IMR-90 (cell line): Measurements from ENCODE around the gene IFNW1. TPM values are rescaled to one million over a fixed set of nuclear protein-coding genes. Genes with fewer than 3 reads are reported as not detected.

Source experiments
- ATAC-seq: fragments of 200-7000 bp; cut with Tn5 transposase; 2 replicates; pipeline ENCODE4 v1.9.1; 2020; ENCODE audit warnings: low read depth, mild to moderate bottlenecking, moderate library complexity
- BruUV-seq: library from RNA; stranded (reverse); fragments of 400-500 nt; replicated peaks from 2 replicates; lab custom pipeline; 2021; lab: Mats Ljungman, UMichigan
- CTCF ChIA-PET: fragments of 300-600 bp; formaldehyde crosslinking; extraction: SDS; loops from one replicate; lab custom pipeline; 2021; ENCODE audit warnings: antibody characterized with exemption; lab: Yijun Ruan, JAX
- POLR2A ChIA-PET: fragments of 300-600 bp; sonication (Branson Sonifier 250); formaldehyde crosslinking; loops from one replicate; lab custom pipeline; 2022; ENCODE audit warnings: antibody characterized with exemption; ENCODE audit not compliant: unreplicated experiment; lab: Charles Lee
- DNase-seq: peaks from one replicate; pipeline ENCODE4 v3.0.0; 2013
- H2AFZ ChIP-seq: replicated peaks from 2 replicates; pipeline ENCODE3; 2013; ENCODE audit warnings: low read length, mild to moderate bottlenecking; ENCODE audit not compliant: poor library complexity
- H2AK5ac ChIP-seq: 2 replicates; pipeline ENCODE4 v1.6.1; 2013; ENCODE audit warnings: low read depth, low read length, inconsistent platforms
- H2AK9ac ChIP-seq: replicated peaks from 2 replicates; pipeline ENCODE3; 2013; ENCODE audit warnings: mild to moderate bottlenecking, low read depth, low read length, moderate library complexity; ENCODE audit not compliant: poor library complexity
- H2BK120ac ChIP-seq: 2 replicates; pipeline ENCODE4 v1.6.1; 2013; ENCODE audit warnings: low read depth, low read length, inconsistent platforms
- H2BK15ac ChIP-seq: 3 replicates; pipeline ENCODE4 v1.6.1; 2013; ENCODE audit warnings: low read depth, low read length, inconsistent platforms
- H2BK20ac ChIP-seq: 2 replicates; pipeline ENCODE4 v1.6.1; 2013; ENCODE audit warnings: low read depth, mild to moderate bottlenecking, inconsistent platforms, low read length, moderate library complexity
- H2BK5ac ChIP-seq: 2 replicates; pipeline ENCODE4 v1.6.1; 2013; ENCODE audit warnings: mild to moderate bottlenecking, low read depth, low read length, inconsistent platforms; ENCODE audit not compliant: poor library complexity, severe bottlenecking
- H3K14ac ChIP-seq: replicated peaks from 2 replicates; pipeline ENCODE4 v1.6.1; 2013; ENCODE audit warnings: low read depth, low read length, inconsistent platforms
- H3K18ac ChIP-seq: 2 replicates; pipeline ENCODE4 v1.6.1; 2013; ENCODE audit warnings: low read depth, low read length, control low read depth
- H3K23ac ChIP-seq: 2 replicates; pipeline ENCODE4 v1.6.1; 2013; ENCODE audit warnings: low read depth, low read length, inconsistent platforms
- H3K27ac ChIP-seq: 2 replicates; pipeline ENCODE4 v1.5.1; 2013; ENCODE audit warnings: mild to moderate bottlenecking, control low read depth, low read length; ENCODE audit not compliant: insufficient read depth
- H3K27me3 ChIP-seq: 2 replicates; pipeline ENCODE4 v1.6.1; 2013; ENCODE audit warnings: low read length; ENCODE audit not compliant: control insufficient read depth, insufficient read depth
- H3K36me3 ChIP-seq: 2 replicates; pipeline ENCODE4 v1.6.1; 2013; ENCODE audit warnings: low read length, mixed read lengths; ENCODE audit not compliant: control insufficient read depth, insufficient read depth
- H3K4ac ChIP-seq: 2 replicates; pipeline ENCODE4 v1.6.1; 2013; ENCODE audit warnings: low read depth, low read length, inconsistent platforms
- H3K4me1 ChIP-seq: 2 replicates; pipeline ENCODE4 v1.6.1; 2013; ENCODE audit warnings: low read length, mixed read lengths; ENCODE audit not compliant: control insufficient read depth, insufficient read depth
- H3K4me2 ChIP-seq: 2 replicates; pipeline ENCODE4 v1.6.1; 2013; ENCODE audit warnings: low read depth, mild to moderate bottlenecking, control low read depth, low read length, moderate library complexity
- H3K4me3 ChIP-seq: 2 replicates; pipeline ENCODE4 v1.5.1; 2013; ENCODE audit warnings: low read depth, mild to moderate bottlenecking, control low read depth, low read length, moderate library complexity; ENCODE audit not compliant: insufficient read depth
- H3K56ac ChIP-seq: 2 replicates; pipeline ENCODE4 v1.6.1; 2013; ENCODE audit warnings: low read length, inconsistent platforms; ENCODE audit not compliant: insufficient read depth; ENCODE audit errors: extremely low read depth
- H3K79me1 ChIP-seq, 2 experiments: 2 replicates each; pipeline ENCODE4 v1.6.1; 2013; ENCODE audit warnings: low read length in 2 of 2, inconsistent platforms in 1 of 2, low read depth in 1 of 2
- H3K9ac ChIP-seq: 2 replicates; pipeline ENCODE4 v1.6.1; 2013; ENCODE audit warnings: low read depth, low read length, control low read depth
- H3K9me1 ChIP-seq: 2 replicates; pipeline ENCODE4 v1.6.1; 2013; ENCODE audit warnings: low read length, inconsistent platforms; ENCODE audit not compliant: insufficient read depth
- H3K9me3 ChIP-seq: 2 replicates; pipeline ENCODE4 v1.6.1; 2013; ENCODE audit warnings: low read length; ENCODE audit not compliant: control insufficient read depth, insufficient read depth
- H4K20me1 ChIP-seq: 2 replicates; pipeline ENCODE4 v1.6.1; 2013; ENCODE audit warnings: low read length, inconsistent platforms; ENCODE audit not compliant: insufficient read depth
- H4K5ac ChIP-seq: 2 replicates; pipeline ENCODE4 v1.6.1; 2013; ENCODE audit warnings: mild to moderate bottlenecking, low read depth, low read length, control low read depth
- H4K8ac ChIP-seq, 2 experiments: 2 replicates each; pipeline ENCODE4 v1.6.1; 2013; ENCODE audit warnings: low read depth in 2 of 2, low read length in 2 of 2, control low read depth in 1 of 2, inconsistent platforms in 1 of 2
- H4K91ac ChIP-seq: 2 replicates; pipeline ENCODE4 v1.6.1; 2013; ENCODE audit warnings: low read depth, low read length, inconsistent platforms; ENCODE audit not compliant: insufficient read depth
- CEBPB ChIP-seq: IDR thresholded peaks from 2 replicates; pipeline ENCODE4 v1.6.1; 2012; ENCODE audit warnings: low read depth, low read length, improper control_type of control experiment
- CHD1 ChIP-seq: IDR thresholded peaks from 2 replicates; pipeline ENCODE4 v1.6.1; 2012; ENCODE audit warnings: low read depth, low read length, improper control_type of control experiment
- MAFK ChIP-seq: IDR thresholded peaks from 2 replicates; pipeline ENCODE4 v1.6.1; 2012; ENCODE audit warnings: low read depth, low read length, improper control_type of control experiment
- MAZ ChIP-seq: IDR thresholded peaks from 2 replicates; pipeline ENCODE4 v1.6.1; 2012; ENCODE audit warnings: low read depth, mild to moderate bottlenecking, low read length, improper control_type of control experiment, moderate library complexity, borderline replicate concordance
- RCOR1 ChIP-seq: IDR thresholded peaks from 2 replicates; pipeline ENCODE4 v1.6.1; 2012; ENCODE audit warnings: mild to moderate bottlenecking, low read length, improper control_type of control experiment; ENCODE audit not compliant: insufficient replicate concordance
- WGBS, 2 experiments: methylation state at CpG; one replicate each; pipeline versions ENCODE4 v1.1.5 to v1.1.7; 2013; ENCODE audit warnings: missing lambda C conversion rate in 2 of 2; ENCODE audit not compliant: insufficient read length in 1 of 2; ENCODE audit errors: extremely low coverage in 2 of 2; 5-methylcytosine and 5-hydroxymethylcytosine counted together
- dilution Hi-C: fragments of 300-500 bp; cut with HindIII; formaldehyde crosslinking; loops from one replicate; pipeline ENCODE4 v1.14.3; 2018; ENCODE audit warnings: low sequenced_read_pairs; ENCODE audit not compliant: unreplicated experiment
- in situ Hi-C: fragments of 300-500 bp; cut with MboI; formaldehyde crosslinking; loops from 3 replicates; pipeline ENCODE4 v1.14.3; 2019; ENCODE audit warnings: low sequenced_read_pairs, inconsistent platforms, mixed read lengths
- intact Hi-C: fragments of 100-400 bp; cut with micrococcal nuclease; formaldehyde crosslinking; loops from 2 replicates; pipeline ENCODE4 v1.10.0; 2022
- polyA plus RNA-seq, 3 experiments: library from polyadenylated mRNA; depleted of rRNA; stranded (reverse); fragments of >200 nt; gene quantifications; 2 replicates each; pipeline ENCODE4 v1.2.3, GENCODE V29; 2012; ENCODE audit warnings: low replicate concordance in 1 of 3
- total RNA-seq: library from RNA; depleted of rRNA; stranded (reverse); fragments of >200 nt; gene quantifications from 2 replicates; pipeline ENCODE4 v1.2.3, GENCODE V29; 2012
- TF ChIP-seq, protein P1 (sequence below): fragments of 150-350 bp; IDR thresholded peaks from 2 replicates; pipeline ENCODE4 v1.6.1; 2017; ENCODE audit warnings: mild to moderate bottlenecking, antibody characterized with exemption, low read length, low read depth
- TF ChIP-seq, protein P2 (sequence below): fragments of 150-350 bp; IDR thresholded peaks from 2 replicates; pipeline ENCODE4 v1.6.1; 2016; ENCODE audit warnings: low read depth, mild to moderate bottlenecking, low read length, moderate library complexity, borderline replicate concordance

The IFNW1 gene
- total and polyA plus RNA-seq, 2 of the 4 experiments (the other 2 are of a cell fraction), result not detected

DNA sequence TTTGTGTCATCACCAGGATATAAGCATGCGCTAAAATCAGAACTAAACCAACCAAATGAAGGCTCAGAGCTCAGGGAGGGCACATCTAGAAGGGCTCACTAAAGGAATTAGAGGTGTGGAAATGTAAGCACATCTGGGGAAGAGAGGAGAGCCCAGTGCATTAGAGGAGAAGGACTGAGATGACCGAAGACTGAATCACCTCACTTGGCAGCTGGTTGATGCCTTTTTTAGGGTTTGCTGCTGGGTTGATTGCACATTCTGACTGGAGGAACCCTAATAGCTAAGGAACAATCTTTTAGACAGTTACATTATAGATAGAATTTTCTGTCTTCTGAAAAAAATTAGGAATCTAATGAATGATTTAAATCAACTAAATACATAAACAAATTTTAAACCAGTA lies 33.0 kb upstream of the IFNW1 start:
- no peaks in the 10 kb centered on the region for H3K9me1 ChIP-seq
- no peaks in the 10 kb centered on the region; the same call in 1 of the 2 replicates for H3K27me3 ChIP-seq
- ChIA-PET CTCF (interaction anchor here (0.6 kb wide), 1 partner anchor 512 kb away, joined by 3 read pairs; no protein-coding TSS in a partner anchor), POLR2A (no interaction called here)
- DNase-seq (no peak), ATAC-seq (no peak)
- TF ChIP-seq CHD1, result no peak
- no peak for TF ChIP-seq MAZ
- TF ChIP-seq RCOR1, result no peak
- TF ChIP-seq, protein P1, sequence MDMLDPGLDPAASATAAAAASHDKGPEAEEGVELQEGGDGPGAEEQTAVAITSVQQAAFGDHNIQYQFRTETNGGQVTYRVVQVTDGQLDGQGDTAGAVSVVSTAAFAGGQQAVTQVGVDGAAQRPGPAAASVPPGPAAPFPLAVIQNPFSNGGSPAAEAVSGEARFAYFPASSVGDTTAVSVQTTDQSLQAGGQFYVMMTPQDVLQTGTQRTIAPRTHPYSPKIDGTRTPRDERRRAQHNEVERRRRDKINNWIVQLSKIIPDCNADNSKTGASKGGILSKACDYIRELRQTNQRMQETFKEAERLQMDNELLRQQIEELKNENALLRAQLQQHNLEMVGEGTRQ, result no peak
- no peak for TF ChIP-seq CEBPB
- TF ChIP-seq, protein P2, sequence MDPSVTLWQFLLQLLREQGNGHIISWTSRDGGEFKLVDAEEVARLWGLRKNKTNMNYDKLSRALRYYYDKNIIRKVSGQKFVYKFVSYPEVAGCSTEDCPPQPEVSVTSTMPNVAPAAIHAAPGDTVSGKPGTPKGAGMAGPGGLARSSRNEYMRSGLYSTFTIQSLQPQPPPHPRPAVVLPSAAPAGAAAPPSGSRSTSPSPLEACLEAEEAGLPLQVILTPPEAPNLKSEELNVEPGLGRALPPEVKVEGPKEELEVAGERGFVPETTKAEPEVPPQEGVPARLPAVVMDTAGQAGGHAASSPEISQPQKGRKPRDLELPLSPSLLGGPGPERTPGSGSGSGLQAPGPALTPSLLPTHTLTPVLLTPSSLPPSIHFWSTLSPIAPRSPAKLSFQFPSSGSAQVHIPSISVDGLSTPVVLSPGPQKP, result no peak
- no peak for TF ChIP-seq MAFK
- BruUV-seq, result no TSS peak
- H3K23ac ChIP-seq, result no peak overlapping the region
- no peak overlapping the region for H2BK5ac ChIP-seq
- H3K9me3 ChIP-seq, result no peaks in the 10 kb centered on the region
- H3K9ac ChIP-seq, result no peak overlapping the region
- H3K36me3 ChIP-seq, result no peaks in the 10 kb centered on the region
- intact Hi-C loops, result no loop called here
- in situ Hi-C loops, result no loop called here
- H2BK20ac ChIP-seq, result no peak overlapping the region
- H3K4ac ChIP-seq, result no peak overlapping the region
- no peak overlapping the region for H2BK120ac ChIP-seq
- H3K79me1 ChIP-seq, result no peaks in the 10 kb centered on the region
- no peak overlapping the region for H2BK15ac ChIP-seq
- dilution Hi-C loops, result no loop called here
- H4K91ac ChIP-seq, result no peak overlapping the region
- H2AFZ ChIP-seq, result no peak overlapping the region
- no peak overlapping the region for H3K27ac ChIP-seq
- WGBS, 2 experiments, result no CpG with 5 or more reads among the region's 2 CpGs
- H2AK9ac ChIP-seq, result no peak overlapping the region
- no peak overlapping the region for H3K18ac ChIP-seq
- no peak overlapping the region for H4K5ac ChIP-seq
- H4K20me1 ChIP-seq, result no peaks in the 10 kb centered on the region
- H3K4me2 ChIP-seq, result no peak overlapping the region
- H3K4me3 ChIP-seq, result no peak overlapping the region
- no peak overlapping the region for H4K8ac ChIP-seq
- no peak overlapping the region for H2AK5ac ChIP-seq
- H3K14ac ChIP-seq, result no peak overlapping the region
- H3K56ac ChIP-seq, result no peak overlapping the region
- no peaks in the 10 kb centered on the region for H3K4me1 ChIP-seq
